ENCODE data around the gene CNTRL. TPM values are rescaled to one million over a fixed set of nuclear protein-coding genes. Genes with fewer than 3 reads are reported as not detected.

Gene CNTRL
- total RNA-seq, 1 donor from 2014 or later = 7.5 TPM

- no peak for TF ChIP-seq CTCF (IDR thresholded peaks at IDR 0.05)
- Mint-ChIP-seq H3K36me3 (ENCODE audit: unreplicated experiment) (no peaks in the 10 kb centered on the region), H3K27me3 (ENCODE audit: unreplicated experiment) (no peaks in the 10 kb centered on the region), H3K27ac (ENCODE audit: unreplicated experiment) (peak overlapping the region; percentile 3), H3K9me3 (ENCODE audit: unreplicated experiment) (no peaks in the 10 kb centered on the region), H3K4me1 (ENCODE audit: unreplicated experiment) (peaks cover 10% of the 10 kb centered on the region), H3K4me3 (ENCODE audit: unreplicated experiment) (no peak overlapping the region)
- no peak for DNase-seq (ENCODE audit: extremely low spot score, unreplicated experiment)
Measured at GRCh38 chr9:121048618-121049017, 26.1 kb upstream of the CNTRL start.

- no peak for DNase-seq (ENCODE audit: extremely low spot score, unreplicated experiment)
- Mint-ChIP-seq H3K4me3 (ENCODE audit: unreplicated experiment) (no peak within 1 kb of the TSS), H3K27me3 (ENCODE audit: unreplicated experiment) (no peaks in the 10 kb centered on the region), H3K9me3 (ENCODE audit: unreplicated experiment) (no peaks in the 10 kb centered on the region), H3K4me1 (ENCODE audit: unreplicated experiment) (peaks cover 10% of the 10 kb centered on the region), H3K36me3 (ENCODE audit: unreplicated experiment) (no peaks in the 10 kb centered on the region), H3K27ac (ENCODE audit: unreplicated experiment) (no peak within 1 kb of the TSS)
- TF ChIP-seq CTCF (IDR thresholded peaks at IDR 0.05) = no peak
Measured at GRCh38 chr9:121050128-121050988, 24.4 kb upstream of the CNTRL start, which contains the start of gene C5. C5 (minus strand) TSS chr9:121050275; CDS start chr9:121050246, 29 bp downstream.

- Mint-ChIP-seq H3K9me3 (ENCODE audit: unreplicated experiment) (peaks cover 6% of the 10 kb centered on the region), H3K36me3 (ENCODE audit: unreplicated experiment) (peaks cover 3% of the 10 kb centered on the region), H3K4me3 (ENCODE audit: unreplicated experiment) (no peak overlapping the region), H3K27me3 (ENCODE audit: unreplicated experiment) (no peaks in the 10 kb centered on the region), H3K4me1 (ENCODE audit: unreplicated experiment) (peaks cover 7% of the 10 kb centered on the region), H3K27ac (ENCODE audit: unreplicated experiment) (no peak overlapping the region)
- TF ChIP-seq CTCF (IDR thresholded peaks at IDR 0.05) = no peak
- DNase-seq (ENCODE audit: extremely low spot score, unreplicated experiment) = no peak
Measured at GRCh38 chr9:121053544-121053943, 21.2 kb upstream of the CNTRL start.

- H3K27ac Mint-ChIP-seq (ENCODE audit: unreplicated experiment) = no peak overlapping the region
- H3K9me3 Mint-ChIP-seq (ENCODE audit: unreplicated experiment) = peaks cover 6% of the 10 kb centered on the region
- no peak overlapping the region for H3K4me3 Mint-ChIP-seq (ENCODE audit: unreplicated experiment)
- H3K4me1 Mint-ChIP-seq (ENCODE audit: unreplicated experiment) = peaks cover 5% of the 10 kb centered on the region
- DNase-seq (ENCODE audit: extremely low spot score, unreplicated experiment) = no peak
- no peaks in the 10 kb centered on the region for H3K27me3 Mint-ChIP-seq (ENCODE audit: unreplicated experiment)
- peaks cover 3% of the 10 kb centered on the region for H3K36me3 Mint-ChIP-seq (ENCODE audit: unreplicated experiment)
- TF ChIP-seq CTCF (IDR thresholded peaks at IDR 0.05) = peak; percentile 18
Measured at GRCh38 chr9:121055642-121056143, 19.1 kb upstream of the CNTRL start.

- no peak overlapping the region for H3K27ac Mint-ChIP-seq (ENCODE audit: unreplicated experiment)
- H3K4me3 Mint-ChIP-seq (ENCODE audit: unreplicated experiment) = no peak overlapping the region
- peaks cover 6% of the 10 kb centered on the region for H3K9me3 Mint-ChIP-seq (ENCODE audit: unreplicated experiment)
- H3K36me3 Mint-ChIP-seq (ENCODE audit: unreplicated experiment) = peaks cover 3% of the 10 kb centered on the region
- no peak for TF ChIP-seq CTCF (IDR thresholded peaks at IDR 0.05)
- no peak for DNase-seq (ENCODE audit: extremely low spot score, unreplicated experiment)
- H3K4me1 Mint-ChIP-seq (ENCODE audit: unreplicated experiment) = peaks cover 5% of the 10 kb centered on the region
- no peaks in the 10 kb centered on the region for H3K27me3 Mint-ChIP-seq (ENCODE audit: unreplicated experiment)
Measured at GRCh38 chr9:121057821-121058220, 16.9 kb upstream of the CNTRL start.
